ENCODE results near the gene CCDC88C. TPM values are rescaled to one million over a fixed set of nuclear protein-coding genes. Genes with fewer than 3 reads are reported as not detected.

CCDC88C gene
- total RNA-seq, 1 donor from 2014 or later = 68.0 TPM

- no peak for TF ChIP-seq CTCF (IDR thresholded peaks at IDR 0.05; ENCODE audit: partially characterized antibody, unreplicated experiment)
- H3K9me3 Mint-ChIP-seq (ENCODE audit: unreplicated experiment) = no peaks in the 10 kb centered on the region
- DNase-seq = no peak
- H3K27ac Mint-ChIP-seq (ENCODE audit: unreplicated experiment) = no peak overlapping the region
- no peaks in the 10 kb centered on the region for H3K4me1 Mint-ChIP-seq (ENCODE audit: low read depth, unreplicated experiment)
- H3K27me3 Mint-ChIP-seq (ENCODE audit: unreplicated experiment) = peaks cover 2% of the 10 kb centered on the region
- no peak overlapping the region for H3K4me3 Mint-ChIP-seq (ENCODE audit: unreplicated experiment)
- H3K36me3 Mint-ChIP-seq (ENCODE audit: unreplicated experiment) = peaks cover 7% of the 10 kb centered on the region
Measured at GRCh38 chr14:91279354-91279753, 138.3 kb downstream of the CCDC88C start.

- TF ChIP-seq CTCF (IDR thresholded peaks at IDR 0.05; ENCODE audit: partially characterized antibody, unreplicated experiment) = no peak
- H3K27me3 Mint-ChIP-seq (ENCODE audit: unreplicated experiment) = peaks cover 2% of the 10 kb centered on the region
- DNase-seq = no peak
- H3K27ac Mint-ChIP-seq (ENCODE audit: unreplicated experiment) = no peak overlapping the region
- peaks cover 7% of the 10 kb centered on the region for H3K36me3 Mint-ChIP-seq (ENCODE audit: unreplicated experiment)
- no peaks in the 10 kb centered on the region for H3K9me3 Mint-ChIP-seq (ENCODE audit: unreplicated experiment)
- no peak overlapping the region for H3K4me3 Mint-ChIP-seq (ENCODE audit: unreplicated experiment)
- H3K4me1 Mint-ChIP-seq (ENCODE audit: low read depth, unreplicated experiment) = no peaks in the 10 kb centered on the region
Measured at GRCh38 chr14:91278383-91278715, 139.3 kb downstream of the CCDC88C start.

- Mint-ChIP-seq H3K27ac (ENCODE audit: unreplicated experiment) (no peak overlapping the region), H3K4me3 (ENCODE audit: unreplicated experiment) (no peak overlapping the region), H3K36me3 (ENCODE audit: unreplicated experiment) (peaks cover 7% of the 10 kb centered on the region), H3K4me1 (ENCODE audit: low read depth, unreplicated experiment) (no peaks in the 10 kb centered on the region), H3K27me3 (ENCODE audit: unreplicated experiment) (peaks cover under 1% of the 10 kb centered on the region), H3K9me3 (ENCODE audit: unreplicated experiment) (no peaks in the 10 kb centered on the region)
- TF ChIP-seq CTCF (IDR thresholded peaks at IDR 0.05; ENCODE audit: partially characterized antibody, unreplicated experiment) = no peak
- DNase-seq = no peak
Measured at GRCh38 chr14:91277546-91278382, 139.9 kb downstream of the CCDC88C start.

- H3K36me3 Mint-ChIP-seq (ENCODE audit: unreplicated experiment) = no peaks in the 10 kb centered on the region
- TF ChIP-seq CTCF (IDR thresholded peaks at IDR 0.05; ENCODE audit: partially characterized antibody, unreplicated experiment) = no peak
- no peaks in the 10 kb centered on the region for H3K9me3 Mint-ChIP-seq (ENCODE audit: unreplicated experiment)
- H3K27me3 Mint-ChIP-seq (ENCODE audit: unreplicated experiment) = no peaks in the 10 kb centered on the region
- no peaks in the 10 kb centered on the region for H3K4me1 Mint-ChIP-seq (ENCODE audit: low read depth, unreplicated experiment)
- no peak for DNase-seq
- H3K4me3 Mint-ChIP-seq (ENCODE audit: unreplicated experiment) = no peak overlapping the region
- H3K27ac Mint-ChIP-seq (ENCODE audit: unreplicated experiment) = no peak overlapping the region
Measured at GRCh38 chr14:91274796-91275195, 142.8 kb downstream of the CCDC88C start.

GRCh38 chr14:91273885-91274273, 143.7 kb downstream of the CCDC88C start:
- Mint-ChIP-seq H3K27me3 (ENCODE audit: unreplicated experiment) (no peaks in the 10 kb centered on the region), H3K27ac (ENCODE audit: unreplicated experiment) (no peak overlapping the region), H3K4me1 (ENCODE audit: low read depth, unreplicated experiment) (peaks cover 2% of the 10 kb centered on the region), H3K36me3 (ENCODE audit: unreplicated experiment) (no peaks in the 10 kb centered on the region), H3K4me3 (ENCODE audit: unreplicated experiment) (no peak overlapping the region), H3K9me3 (ENCODE audit: unreplicated experiment) (peaks cover 2% of the 10 kb centered on the region)
- no peak for TF ChIP-seq CTCF (IDR thresholded peaks at IDR 0.05; ENCODE audit: partially characterized antibody, unreplicated experiment)
- DNase-seq = no peak

Data from glutamatergic neuron (in vitro differentiated cells).